Tibial artery (tissue), 4 donors: ENCODE results near the gene WIPF3.

Experiments used
- DNase-seq, 2 donors: peaks; one replicate each; pipeline ENCODE4 v3.0.0-alpha.2; 2019
- H3K27ac ChIP-seq, 2 donors: fragments of 200-600 bp; sonication (generic) in 1 of 2; 1 replicate in 1 of 2; 2 replicates in 1 of 2; pipeline ENCODE4 v1.5.1; 2018 to 2019; ENCODE audit warnings: mild to moderate bottlenecking in 1 of 2
- H3K27me3 ChIP-seq, 2 donors: fragments of 200-600 bp; sonication (generic) in 1 of 2; one replicate each; pipeline versions ENCODE4 v1.5.1 to v1.6.0; 2016 to 2019
- H3K36me3 ChIP-seq, 3 donors: fragments of 200-600 bp; sonication (generic) in 2 of 3; one replicate each; pipeline ENCODE4 v1.5.1; 2016 to 2019; ENCODE audit warnings: mild to moderate bottlenecking in 2 of 3
- H3K4me1 ChIP-seq, 4 donors: fragments of 200-600 bp; sonication (generic) in 2 of 4; 1 replicate in 3 of 4; 2 replicates in 1 of 4; pipeline ENCODE4 v1.5.1; 2016 to 2019
- H3K4me3 ChIP-seq, 2 donors: fragments of 200-600 bp; sonication (generic) in 1 of 2; 1 replicate in 1 of 2; 2 replicates in 1 of 2; pipeline ENCODE4 v1.5.1; 2018 to 2019; ENCODE audit warnings: mild to moderate bottlenecking in 2 of 2
- H3K9me3 ChIP-seq, 3 donors: fragments of 200-600 bp; sonication (generic) in 1 of 3; one replicate each; pipeline ENCODE4 v1.5.1; 2016 to 2019
- intact Hi-C: fragments of 100-400 bp; cut with DNase I; formaldehyde crosslinking; loops from one replicate; pipeline ENCODE4 v1.15.0; 2023; ENCODE audit warnings: low total_unique reads
- TF ChIP-seq, protein P1 (sequence below), 2 experiments: fragments of 200-600 bp in 1 of 2; fragments of 450-650 bp in 1 of 2; IDR thresholded peaks; one replicate each; pipeline ENCODE4 v1.5.1; 2017 to 2019; ENCODE audit warnings: antibody characterized with exemption in 2 of 2, mild to moderate bottlenecking in 1 of 2, moderate library complexity in 1 of 2

WIPF3 gene

GRCh38 chr7:29771081-29771816 is 35.1 kb upstream of the WIPF3 start:
- H3K4me1 ChIP-seq: no peaks in the 10 kb centered on the region
- H3K27ac ChIP-seq: no peak overlapping the region
- no peaks in the 10 kb centered on the region for H3K27me3 ChIP-seq
- intact Hi-C loops: no loop called here
- no peak for DNase-seq
- no peaks in the 10 kb centered on the region for H3K9me3 ChIP-seq
- H3K4me3 ChIP-seq: no peak overlapping the region
- TF ChIP-seq, protein P1, sequence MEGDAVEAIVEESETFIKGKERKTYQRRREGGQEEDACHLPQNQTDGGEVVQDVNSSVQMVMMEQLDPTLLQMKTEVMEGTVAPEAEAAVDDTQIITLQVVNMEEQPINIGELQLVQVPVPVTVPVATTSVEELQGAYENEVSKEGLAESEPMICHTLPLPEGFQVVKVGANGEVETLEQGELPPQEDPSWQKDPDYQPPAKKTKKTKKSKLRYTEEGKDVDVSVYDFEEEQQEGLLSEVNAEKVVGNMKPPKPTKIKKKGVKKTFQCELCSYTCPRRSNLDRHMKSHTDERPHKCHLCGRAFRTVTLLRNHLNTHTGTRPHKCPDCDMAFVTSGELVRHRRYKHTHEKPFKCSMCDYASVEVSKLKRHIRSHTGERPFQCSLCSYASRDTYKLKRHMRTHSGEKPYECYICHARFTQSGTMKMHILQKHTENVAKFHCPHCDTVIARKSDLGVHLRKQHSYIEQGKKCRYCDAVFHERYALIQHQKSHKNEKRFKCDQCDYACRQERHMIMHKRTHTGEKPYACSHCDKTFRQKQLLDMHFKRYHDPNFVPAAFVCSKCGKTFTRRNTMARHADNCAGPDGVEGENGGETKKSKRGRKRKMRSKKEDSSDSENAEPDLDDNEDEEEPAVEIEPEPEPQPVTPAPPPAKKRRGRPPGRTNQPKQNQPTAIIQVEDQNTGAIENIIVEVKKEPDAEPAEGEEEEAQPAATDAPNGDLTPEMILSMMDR (IDR thresholded peaks at IDR 0.05): no peak
- no peaks in the 10 kb centered on the region for H3K36me3 ChIP-seq

DNA sequence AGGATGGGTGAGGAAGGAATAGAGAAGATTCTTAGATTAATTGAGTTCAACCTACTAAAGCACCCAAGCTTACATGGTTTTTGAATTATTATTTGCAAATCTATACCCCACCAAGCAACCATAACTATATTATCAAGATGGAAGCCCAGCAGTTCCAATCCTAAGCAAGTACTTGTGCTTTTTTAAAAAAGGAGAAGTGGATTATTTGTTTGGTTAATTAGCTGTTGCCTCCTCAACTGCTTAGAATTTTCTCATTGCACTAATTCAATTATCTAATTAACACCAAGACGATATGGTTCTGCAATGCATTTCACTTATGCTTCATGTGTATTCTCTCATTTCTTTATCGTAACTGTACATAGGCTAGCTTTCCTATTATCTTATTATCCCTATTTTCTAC is 27.3 kb upstream of the WIPF3 start:
- H3K4me1 ChIP-seq: no peaks in the 10 kb centered on the region
- no peak overlapping the region for H3K4me3 ChIP-seq
- intact Hi-C loops: no loop called here
- H3K9me3 ChIP-seq: no peaks in the 10 kb centered on the region
- TF ChIP-seq, protein P1 (IDR thresholded peaks at IDR 0.05): no peak
- H3K27me3 ChIP-seq: no peaks in the 10 kb centered on the region
- H3K36me3 ChIP-seq: no peaks in the 10 kb centered on the region
- no peak overlapping the region for H3K27ac ChIP-seq
- DNase-seq: no peak

DNA sequence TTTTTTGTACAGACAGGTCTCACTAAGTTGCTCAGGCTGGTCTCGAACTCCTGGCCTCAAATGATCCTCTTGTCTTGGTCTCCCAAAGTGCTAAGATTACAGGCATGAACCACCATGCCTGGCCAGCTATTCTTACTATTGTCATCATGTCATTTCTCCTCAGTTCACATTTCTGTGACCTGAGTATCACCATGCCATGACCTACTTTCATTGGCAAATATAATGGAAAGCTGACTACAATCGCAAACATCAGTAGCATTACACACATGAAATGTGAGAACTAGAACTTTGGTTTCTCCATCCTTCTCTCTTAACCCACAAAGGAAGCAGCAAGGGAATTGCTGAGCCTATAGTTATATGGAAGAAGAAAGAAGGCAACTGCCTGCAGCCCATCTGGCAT is 26.0 kb upstream of the WIPF3 start:
- TF ChIP-seq, protein P1 (IDR thresholded peaks at IDR 0.05): no peak
- intact Hi-C loops: no loop called here
- Histone ChIP-seq H3K27me3 (no peaks in the 10 kb centered on the region), H3K36me3 (no peaks in the 10 kb centered on the region), H3K9me3 (no peaks in the 10 kb centered on the region), H3K4me3 (no peak overlapping the region), H3K27ac (no peak overlapping the region), H3K4me1 (no peaks in the 10 kb centered on the region)
- DNase-seq: no peak

- Histone ChIP-seq H3K27me3 (no peaks in the 10 kb centered on the region), H3K4me1 (no peaks in the 10 kb centered on the region), H3K4me3 (no peak overlapping the region), H3K27ac (no peak overlapping the region), H3K36me3 (no peaks in the 10 kb centered on the region), H3K9me3 (no peaks in the 10 kb centered on the region)
- intact Hi-C loops: no loop called here
- TF ChIP-seq, protein P1 (IDR thresholded peaks at IDR 0.05): no peak
- no peak for DNase-seq
These were observed 22.6 kb upstream of the WIPF3 start for GRCh38 chr7:29783671-29784070.

GRCh38 chr7:29793507-29793906 is 12.8 kb upstream of the WIPF3 start:
- no peak for DNase-seq
- Histone ChIP-seq H3K9me3 (no peaks in the 10 kb centered on the region), H3K4me1 (peaks cover 0 to 4% (median 0%) of the 10 kb centered on the region in 4 donors), H3K27ac (no peak overlapping the region), H3K27me3 (no peaks in the 10 kb centered on the region), H3K4me3 (no peak overlapping the region), H3K36me3 (no peaks in the 10 kb centered on the region)
- intact Hi-C loops: no loop called here
- TF ChIP-seq, protein P1 (IDR thresholded peaks at IDR 0.05): no peak
